Activated CD8-positive, alpha-beta memory T cell treated with anti-CD3 and anti-CD28 coated beads for 4 hours (primary cell): ENCODE measurements around the gene SFRP5.

Source experiments
- DNase-seq, 2 donors: peaks; one replicate each; pipeline ENCODE4 v3.0.0-alpha.2; 2020; ENCODE audit warnings: low read depth in 2 of 2

The SFRP5 gene

DNA sequence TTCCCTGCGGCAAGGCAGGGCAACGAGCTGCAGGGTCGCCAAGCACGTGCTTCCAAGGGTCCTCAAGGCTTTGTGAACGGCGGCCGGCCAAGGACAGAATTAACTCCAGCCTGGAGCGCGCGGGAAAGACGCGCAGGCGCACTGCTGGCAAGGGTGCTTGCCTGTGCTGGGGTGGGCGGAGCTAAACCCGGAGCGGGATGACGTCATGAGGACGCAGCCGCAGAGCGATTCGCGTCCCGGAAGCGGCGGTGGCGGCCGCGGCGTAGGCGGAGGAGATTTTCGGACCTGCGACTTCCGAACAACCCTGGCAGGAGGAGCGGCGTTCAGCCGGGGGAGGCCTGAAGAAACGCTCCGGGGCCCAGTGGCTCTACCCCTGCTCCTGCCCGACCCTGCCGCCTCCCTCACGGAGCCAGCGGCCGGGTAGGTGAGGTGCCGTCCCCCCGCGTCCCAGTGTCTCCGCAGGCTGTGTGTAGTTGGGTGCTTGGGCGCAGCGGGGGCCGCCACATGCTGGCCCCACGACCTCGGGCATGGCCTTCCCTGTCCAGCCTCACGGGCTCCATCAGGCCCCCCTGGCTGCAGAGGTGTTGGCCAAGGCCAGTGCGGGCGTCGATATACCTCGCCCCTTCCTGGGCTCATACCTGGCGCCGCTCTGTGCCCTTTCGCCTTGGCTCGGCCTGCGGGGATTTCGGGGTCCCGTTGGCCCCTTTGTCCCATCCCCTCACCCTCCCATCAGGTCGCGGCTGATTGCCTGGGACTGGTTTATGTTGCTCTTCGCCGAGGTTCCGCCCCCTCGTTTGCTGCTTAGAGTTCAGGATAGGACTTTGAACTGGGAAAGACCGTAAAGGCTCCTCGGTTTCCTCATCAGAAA lies 34.7 kb downstream of the SFRP5 start, which contains the start of gene ZFYVE27:
Gene ZFYVE27 (plus strand): TSS at position 227 of the 868 bp plus-strand sequence. CDS start 1,350 bp downstream, outside the sequence.
- DNase-seq, result peak; percentile 86 to 95

DNA sequence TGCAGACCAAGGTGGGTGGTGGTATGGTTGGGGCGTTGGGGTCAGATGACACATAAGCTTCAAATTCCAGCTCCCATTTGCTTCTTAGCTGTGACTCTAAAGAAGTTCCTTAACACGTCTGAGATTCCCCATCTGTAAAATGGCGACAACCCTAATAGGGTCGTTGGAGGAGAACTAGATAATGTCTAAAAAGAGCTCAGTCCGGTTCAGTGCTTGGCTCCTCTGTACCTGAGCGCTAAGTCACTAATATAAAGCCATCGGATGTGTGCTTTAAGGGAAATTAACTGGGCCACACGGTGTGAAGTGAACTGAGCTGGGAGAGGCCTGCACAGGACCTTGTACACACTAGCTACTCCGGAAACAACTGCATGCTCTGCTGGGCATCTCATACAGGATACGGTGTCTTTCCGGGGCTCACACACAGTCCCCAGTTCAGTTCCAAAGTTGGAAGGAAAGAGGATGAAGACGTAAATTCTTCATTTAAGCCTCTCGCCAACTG lies 35.3 kb downstream of the SFRP5 start:
- no peak for DNase-seq

DNA sequence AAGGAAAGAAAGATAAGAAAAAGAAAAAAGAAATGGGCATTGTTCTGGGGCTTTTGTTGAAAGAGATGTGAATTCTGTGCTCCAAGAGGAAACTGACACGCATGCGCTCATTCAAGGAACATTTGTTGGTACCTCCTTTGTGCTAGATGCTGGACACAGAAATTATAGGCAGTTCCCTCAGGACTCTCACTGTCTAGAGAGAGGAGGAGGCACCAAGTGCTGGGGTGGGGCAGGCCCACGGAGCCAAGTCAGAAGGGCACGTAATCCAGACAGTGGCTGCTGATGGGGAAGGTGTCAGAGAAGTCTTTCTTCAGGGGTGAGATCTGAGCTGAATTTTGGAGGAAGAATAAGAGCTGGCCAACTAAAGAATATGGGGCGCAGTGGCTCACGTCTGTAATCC lies 37.8 kb downstream of the SFRP5 start:
- DNase-seq, result no peak

DNA sequence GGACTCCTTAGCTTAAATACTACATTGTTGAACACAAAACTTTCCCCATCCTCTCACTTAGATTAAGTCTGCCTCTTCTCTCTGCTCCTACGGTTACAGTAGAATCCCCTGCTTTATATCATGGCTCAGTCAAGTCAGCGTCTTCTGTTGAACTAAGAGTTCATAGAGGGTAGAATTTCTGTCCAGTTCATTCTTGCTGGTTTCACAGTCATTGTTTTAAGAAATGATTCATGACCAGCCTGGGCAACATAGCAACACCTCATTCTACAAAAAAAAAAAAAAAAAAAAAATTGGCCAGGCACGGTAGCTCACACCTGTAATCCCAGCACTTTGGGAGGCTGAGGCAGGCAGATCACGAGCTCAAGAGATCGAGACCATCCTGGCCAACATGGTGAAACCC lies 38.5 kb downstream of the SFRP5 start:
- DNase-seq, result no peak

DNA sequence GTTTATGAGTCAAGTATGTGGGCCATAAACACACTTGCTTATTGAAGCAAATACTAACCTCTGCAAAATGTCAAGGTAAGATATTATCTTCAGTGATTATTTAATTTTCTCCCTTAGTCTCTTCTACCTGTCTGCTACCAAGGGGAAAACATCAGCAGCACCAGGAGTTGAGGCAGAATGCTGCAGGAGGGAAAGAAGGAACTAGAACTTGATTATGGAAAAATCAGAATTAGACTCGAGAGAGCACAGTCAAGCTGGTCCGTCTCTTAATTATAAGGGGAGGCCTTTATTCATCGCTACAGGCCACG lies 39.8 kb downstream of the SFRP5 start:
- DNase-seq, result no peak

DNA sequence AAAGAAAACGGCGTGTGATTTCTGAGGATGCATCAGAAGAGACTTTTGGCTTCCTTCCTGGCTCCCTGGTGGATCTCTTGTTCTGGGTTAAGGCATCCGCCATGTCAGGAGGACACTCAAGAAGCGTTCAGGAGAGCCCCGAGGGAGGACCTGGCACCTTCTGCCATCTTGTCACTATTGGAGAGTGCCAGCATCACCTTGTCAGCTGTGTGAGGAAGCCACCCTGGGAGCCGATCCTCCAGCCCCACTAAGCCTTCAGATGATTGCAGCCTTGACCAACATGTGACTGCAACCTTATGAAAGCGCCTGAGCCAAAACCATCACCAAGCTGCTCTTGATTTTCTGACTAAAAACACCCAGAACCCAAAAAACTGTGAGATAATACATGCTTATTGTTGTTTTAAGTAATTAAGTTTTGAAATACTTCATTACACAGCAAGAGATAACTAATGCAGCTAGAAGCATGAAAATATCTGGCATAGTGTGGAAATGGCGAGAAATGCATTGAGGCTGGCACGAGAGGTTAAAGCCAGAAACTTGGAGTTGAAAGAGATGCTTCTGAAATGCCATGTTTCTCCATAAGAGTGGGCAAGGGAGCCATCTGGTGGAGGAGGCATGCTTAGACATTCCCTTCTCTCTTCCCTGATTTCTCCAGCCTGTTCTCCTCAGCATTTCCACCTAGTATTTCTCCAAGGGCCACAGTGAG lies 40.3 kb downstream of the SFRP5 start:
- DNase-seq, result peak in 1 of 2 donors; percentile 18

DNA sequence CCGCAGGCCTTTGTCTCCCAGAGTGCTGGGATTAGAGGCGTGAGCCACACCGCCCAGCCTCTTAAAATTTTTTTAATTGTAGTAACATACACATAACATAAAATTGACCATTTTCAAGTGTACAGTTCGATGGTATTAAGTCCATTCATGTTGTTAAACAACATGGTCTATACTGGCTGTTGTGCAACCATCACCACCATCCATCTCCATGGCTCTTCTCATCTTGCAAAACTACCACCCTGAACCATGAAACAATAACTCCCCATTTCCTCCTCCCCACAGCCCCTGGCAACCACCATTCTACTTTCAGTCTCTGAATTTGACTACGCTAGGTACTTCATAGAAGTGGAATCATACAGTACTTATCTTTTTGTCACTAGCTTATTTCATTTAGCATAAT lies 42.8 kb downstream of the SFRP5 start:
- no peak for DNase-seq

DNA sequence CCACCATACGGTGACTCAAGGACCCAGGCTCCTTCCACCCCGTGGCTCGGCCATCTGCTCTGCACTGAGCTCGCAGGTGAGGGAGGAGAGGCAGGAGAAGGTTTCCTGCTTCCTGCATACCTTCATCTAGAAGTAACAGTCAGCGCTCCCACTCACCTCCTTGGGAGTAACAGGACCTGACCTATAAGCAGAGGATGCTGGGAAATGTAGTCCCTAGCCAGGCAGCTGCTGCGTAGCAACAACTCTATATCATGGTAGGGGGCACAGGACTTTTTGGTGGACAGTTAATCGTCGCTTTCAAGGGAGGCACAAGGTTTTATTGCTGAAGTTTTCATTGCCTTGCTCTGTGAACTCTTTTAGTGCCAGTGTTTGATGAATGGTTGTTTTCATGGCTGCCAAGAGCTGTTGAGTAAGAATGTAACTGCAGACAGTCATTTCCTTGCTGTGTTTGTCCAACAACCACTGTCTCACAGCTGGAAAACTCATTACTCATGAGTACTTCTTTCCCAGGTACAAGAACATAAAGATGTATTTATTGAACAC lies 45.1 kb downstream of the SFRP5 start:
- DNase-seq, result no peak

DNA sequence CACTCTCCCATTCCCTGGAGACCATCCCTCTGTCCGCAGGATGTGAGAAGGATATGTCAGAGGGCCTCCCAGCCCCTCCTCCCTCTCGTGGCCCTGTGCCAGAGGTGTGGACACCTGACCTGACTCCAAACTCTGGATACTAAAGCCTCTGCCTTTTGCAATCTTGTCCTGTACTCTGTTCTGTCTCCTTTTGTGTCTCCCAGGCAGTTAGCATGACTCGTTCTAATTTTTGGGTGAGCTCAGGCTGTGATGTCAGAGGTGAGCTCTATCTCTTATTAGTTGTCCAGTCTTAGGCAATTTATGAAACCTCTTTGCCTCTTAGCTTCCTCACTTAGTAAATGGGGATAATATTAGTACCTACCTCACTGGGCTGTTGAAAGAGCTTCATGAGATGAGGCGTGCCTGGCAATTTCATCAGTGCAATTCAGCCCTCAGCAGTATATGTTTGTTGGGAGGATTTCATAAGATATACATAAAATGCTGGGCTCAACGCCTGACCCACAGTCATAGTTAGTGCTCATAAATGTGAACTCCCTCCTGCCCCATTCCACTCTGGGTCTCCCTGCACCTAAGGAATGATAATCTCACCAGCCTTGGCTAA lies 47.4 kb downstream of the SFRP5 start:
- DNase-seq, result no peak

DNA sequence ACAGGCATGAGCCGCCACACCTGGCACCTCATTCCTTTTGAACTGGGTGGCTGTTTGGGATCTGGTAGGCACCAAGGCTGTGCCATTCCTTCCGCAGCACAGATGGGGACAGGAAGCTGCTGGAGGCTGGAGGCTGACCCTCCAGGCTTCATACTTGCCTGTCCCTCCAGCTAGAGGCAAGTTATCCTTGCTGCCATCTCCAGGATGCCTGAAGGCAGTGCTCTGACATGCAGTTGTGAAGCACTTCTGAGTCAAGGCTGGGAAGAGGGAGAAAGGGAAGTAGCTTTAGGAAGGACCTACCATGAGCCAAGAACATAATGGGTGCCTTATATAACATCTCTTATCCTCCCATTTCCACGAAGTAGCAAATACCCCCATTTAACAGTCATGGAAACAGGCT lies 48.8 kb downstream of the SFRP5 start:
- no peak for DNase-seq

DNA sequence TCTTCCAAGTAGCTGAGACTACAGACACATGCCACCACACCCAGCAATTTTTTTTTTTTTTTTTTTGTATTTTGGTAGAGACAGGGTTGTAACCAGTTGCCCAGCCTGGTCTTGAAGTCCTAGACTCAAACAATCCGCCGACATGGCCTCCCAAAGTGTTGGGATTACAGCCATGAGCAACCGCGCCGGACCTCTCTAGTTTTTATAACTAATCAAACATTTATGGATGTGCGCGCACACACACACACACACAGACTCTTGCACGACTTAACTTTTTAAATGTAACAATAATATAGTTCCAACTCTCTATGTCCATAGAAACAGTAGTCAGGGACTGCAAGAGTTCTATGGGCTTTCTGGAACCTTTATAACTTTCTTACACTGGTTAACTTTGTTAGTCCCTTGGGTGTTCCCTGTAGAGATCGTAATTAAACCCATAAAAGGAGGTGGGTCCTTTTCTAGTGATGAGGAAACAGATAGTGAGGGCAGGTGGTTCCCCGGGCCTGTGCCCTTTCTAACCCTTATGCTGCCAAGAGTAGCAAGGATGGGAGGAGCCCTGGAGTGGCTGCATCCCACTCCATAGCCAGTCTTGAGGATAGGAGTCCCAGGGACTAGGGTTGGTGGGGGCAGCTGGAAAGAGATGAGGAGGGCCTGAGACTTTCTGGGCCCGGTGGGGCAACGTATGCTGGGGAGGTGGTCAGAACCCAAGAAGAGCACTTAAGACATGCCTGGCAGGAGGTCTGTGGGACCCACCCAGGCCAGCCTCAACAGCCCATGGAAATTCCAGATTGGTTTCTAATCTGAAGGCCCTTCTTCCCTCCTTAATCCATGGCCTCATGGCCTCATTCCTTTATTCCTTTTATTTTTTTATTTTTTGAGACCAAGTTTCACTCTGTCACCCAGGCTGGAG lies 49.7 kb downstream of the SFRP5 start:
- no peak for DNase-seq

DNA sequence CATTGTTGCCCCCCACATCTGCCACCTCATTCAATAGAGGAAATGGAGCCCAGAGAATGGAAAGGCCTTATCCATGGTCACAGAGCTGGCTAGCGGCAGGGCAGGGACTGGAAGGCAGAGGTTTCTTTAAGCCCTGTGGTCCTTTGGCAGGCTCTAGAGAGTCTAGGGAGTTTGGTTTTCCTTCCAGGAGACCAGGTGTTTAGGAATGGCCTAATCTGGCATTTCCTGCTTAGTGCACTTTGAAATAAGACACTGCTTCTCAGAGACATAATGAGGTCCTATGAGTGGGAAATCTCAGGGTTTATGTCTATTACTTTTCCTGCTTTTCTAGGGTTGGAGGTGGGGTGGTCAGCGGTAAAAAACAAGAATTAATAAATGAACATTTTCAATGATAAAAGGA lies 52.2 kb downstream of the SFRP5 start:
- DNase-seq, result no peak

DNA sequence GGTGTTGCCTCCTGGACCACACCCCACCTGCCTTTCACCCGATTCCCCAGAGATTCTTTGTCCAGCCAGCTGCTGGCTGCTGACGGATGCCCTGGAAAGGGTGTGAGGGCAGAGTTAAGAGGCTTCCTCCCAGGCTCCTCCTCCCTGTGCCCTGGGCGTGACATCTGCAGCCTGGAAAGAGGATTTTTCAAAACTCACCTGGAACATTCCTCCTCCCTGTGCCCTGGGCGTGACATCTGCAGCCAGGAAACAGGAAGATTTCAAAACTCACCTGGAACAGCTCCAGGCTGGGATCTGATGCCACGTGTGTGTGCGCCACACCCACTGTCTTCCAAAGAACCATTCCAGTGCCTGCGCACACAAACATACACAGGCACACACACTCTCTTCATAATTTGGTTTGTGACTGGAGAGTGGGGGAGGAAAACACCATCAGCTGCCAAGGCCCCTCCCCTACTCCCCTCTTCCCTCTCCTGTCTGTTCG lies 53.1 kb downstream of the SFRP5 start:
- no peak for DNase-seq

DNA sequence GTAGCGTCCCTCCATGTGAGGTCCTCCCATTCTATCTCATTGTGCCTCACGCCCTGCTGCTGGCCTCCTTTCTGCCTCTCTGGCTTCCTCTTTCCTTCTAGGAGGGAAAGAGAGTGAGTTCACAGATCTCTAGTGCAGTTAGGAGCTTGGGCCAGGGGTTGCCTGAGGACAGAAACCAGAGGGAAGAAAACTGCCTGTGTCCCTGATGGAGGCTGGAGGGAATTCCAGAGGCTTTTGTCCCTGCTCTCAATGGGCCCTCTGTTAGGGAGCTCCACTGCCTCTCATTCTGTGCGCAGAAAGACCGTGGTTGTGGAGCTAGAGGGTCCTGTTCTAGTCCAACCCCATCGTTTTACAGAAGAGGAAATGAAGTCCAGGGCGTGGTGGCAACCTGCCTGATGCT lies 53.6 kb downstream of the SFRP5 start:
- DNase-seq, result no peak

DNA sequence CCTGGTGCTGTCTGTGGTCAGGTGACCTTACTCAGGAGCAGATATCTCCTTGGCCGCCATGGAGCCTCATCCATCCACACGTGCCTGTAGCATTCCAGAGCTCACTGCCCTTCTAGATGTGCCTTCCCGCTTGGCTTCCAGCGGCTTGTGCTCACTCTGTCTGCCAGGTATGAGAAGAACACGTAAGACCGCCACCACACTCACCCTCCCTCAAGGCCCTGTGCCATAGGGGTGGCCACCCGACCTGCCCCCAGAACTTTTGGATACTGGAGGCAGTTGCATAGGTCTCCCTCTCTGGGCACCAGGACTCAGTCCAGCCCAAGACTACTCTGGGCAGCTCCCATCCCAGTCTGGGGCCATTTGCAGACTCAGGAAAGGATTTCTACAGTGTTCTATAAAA lies 54.2 kb downstream of the SFRP5 start:
- no peak for DNase-seq
